B cell (primary cell): ENCODE data around the gene SAFB.

ENCODE experiments used
- CTCF ChIP-seq: fragments of 200-600 bp; IDR thresholded peaks from one replicate; pipeline ENCODE4 v1.8.0; 2022; ENCODE audit warnings: antibody characterized with exemption, mild to moderate bottlenecking
- EZH2 ChIP-seq: IDR thresholded peaks from 2 replicates; pipeline ENCODE4 v1.6.1; 2012; ENCODE audit warnings: borderline replicate concordance, low read depth, mild to moderate bottlenecking, moderate library complexity, low read length; ENCODE audit not compliant: insufficient read depth, poor library complexity, severe bottlenecking

GRCh38 chr19:5587661-5588060 lies 35.2 kb upstream of the SAFB start:
- no peak for TF ChIP-seq CTCF
- no peak for TF ChIP-seq EZH2
